Pancreas (tissue), 10 donors: ENCODE results near the gene UBQLN4. TPM values are rescaled to one million over a fixed set of nuclear protein-coding genes. Genes with fewer than 3 reads are reported as not detected.

Experiments
- ATAC-seq, 4 donors: fragments of 200-7000 bp; cut with Tn5 transposase; one replicate each; pipeline versions ENCODE4 v1.8.0 to v1.9.1; 2020; ENCODE audit warnings: mild to moderate bottlenecking in 4 of 4, moderate library complexity in 4 of 4
- DNase-seq, 6 donors: peaks; one replicate each; pipeline ENCODE4 v3.0.0-alpha.2; 2020
- FAIRE-seq: peaks from 2 replicates; lab custom pipeline; 2012; peaks lifted over from hg19 to GRCh38; lab: Jason Lieb, UNC
- H3K27ac ChIP-seq, 4 donors: fragments of 200-600 bp; sonication (generic); 1 replicate in 3 of 4; 2 replicates in 1 of 4; pipeline versions ENCODE4 v1.5.0 to v1.8.0; 2020
- H3K27me3 ChIP-seq, 4 donors: fragments of 200-600 bp; one replicate each; pipeline ENCODE4 v1.8.0; 2021
- H3K36me3 ChIP-seq, 3 donors: fragments of 200-600 bp; sonication (generic) in 1 of 3; one replicate each; pipeline versions ENCODE4 v1.5.0 to v1.8.0; 2020 to 2021
- H3K4me1 ChIP-seq, 3 donors: fragments of 200-600 bp; one replicate each; pipeline ENCODE4 v1.8.0; 2021
- H3K4me3 ChIP-seq, 4 donors: fragments of 200-600 bp; sonication (generic) in 2 of 4; one replicate each; pipeline versions ENCODE4 v1.5.0 to v1.8.0; 2020 to 2021
- H3K9me3 ChIP-seq, 4 donors: fragments of 200-600 bp; one replicate each; pipeline ENCODE4 v1.8.0; 2021
- CTCF ChIP-seq, 4 donors: fragments of 200-600 bp; sonication (generic) in 3 of 4; IDR thresholded peaks; one replicate each; pipeline versions ENCODE4 v1.5.0 to v1.8.0; 2021; ENCODE audit warnings: antibody characterized with exemption in 4 of 4
- WGBS, 2 donors: extraction: QIAGEN DNeasy Blood & Tissue Kit; methylation state at CpG; one replicate each; pipeline ENCODE4 v1.1.7; 2013; 5-methylcytosine and 5-hydroxymethylcytosine counted together
- intact Hi-C, 3 donors: fragments of 100-400 bp; cut with DNase I; formaldehyde crosslinking; loops; one replicate each; pipeline versions ENCODE4 v1.11.1 to v1.14.2; 2022
- polyA plus RNA-seq, 2 donors: library from polyadenylated mRNA; stranded (reverse); fragments of 200-250 nt; gene quantifications; one replicate each; pipeline ENCODE4 v1.2.3, GENCODE V29; 2013
- total RNA-seq, 6 donors: library from RNA; stranded (reverse); fragmentation: NEBNext Ultra II Directional in 4 of 6; extraction: Animal tissue kit (Norgen Biotek cat#: 25700) in 4 of 6; gene quantifications; one replicate each; pipeline versions ENCODE4 v1.2.1 to v1.2.4, GENCODE V29; 2021 to 2023
- donor health status: healthy with polysubstance abuse.
- donor health status: DM: no; HTN: no; CAD: no; lungs with moderate emphysema.
- donor health status: DM: no; HTN: no; CAD: no.
- donor health status: control.
- donor health status: control.
- donor health status: Bipolar disorder and iron deficiency.
- donor health status: DM: yes; HTN: yes; CAD: no.
- donor health status: DM: no; HTN: no; CAD: no.
- donor health status: DM: no; HTN: no; CAD: no.
- donor health status: DM: yes; HTN: yes; CAD: no.

UBQLN4 gene
- total and polyA plus RNA-seq, 8 donors, result 14.1 to 28.2 (median 18.4) TPM

GRCh38 chr1:156070548-156070947 is 16.9 kb upstream of the UBQLN4 start:
- TF ChIP-seq CTCF (IDR thresholded peaks at IDR 0.05), result no peak
- DNase-seq, result no peak
- Histone ChIP-seq H3K9me3 (no peaks in the 10 kb centered on the region), H3K36me3 (peaks cover 0 to 11% (median 0%) of the 10 kb centered on the region in 3 donors), H3K27ac (no peak overlapping the region), H3K4me1 (no peaks in the 10 kb centered on the region), H3K4me3 (no peak overlapping the region), H3K27me3 (no peaks in the 10 kb centered on the region)
- 57 to 65% methylated on average over 4 of the region's 4 CpGs for WGBS, 2 donors
- no peak for ATAC-seq
- intact Hi-C loops, result no loop called here
- no peak for FAIRE-seq

DNA sequence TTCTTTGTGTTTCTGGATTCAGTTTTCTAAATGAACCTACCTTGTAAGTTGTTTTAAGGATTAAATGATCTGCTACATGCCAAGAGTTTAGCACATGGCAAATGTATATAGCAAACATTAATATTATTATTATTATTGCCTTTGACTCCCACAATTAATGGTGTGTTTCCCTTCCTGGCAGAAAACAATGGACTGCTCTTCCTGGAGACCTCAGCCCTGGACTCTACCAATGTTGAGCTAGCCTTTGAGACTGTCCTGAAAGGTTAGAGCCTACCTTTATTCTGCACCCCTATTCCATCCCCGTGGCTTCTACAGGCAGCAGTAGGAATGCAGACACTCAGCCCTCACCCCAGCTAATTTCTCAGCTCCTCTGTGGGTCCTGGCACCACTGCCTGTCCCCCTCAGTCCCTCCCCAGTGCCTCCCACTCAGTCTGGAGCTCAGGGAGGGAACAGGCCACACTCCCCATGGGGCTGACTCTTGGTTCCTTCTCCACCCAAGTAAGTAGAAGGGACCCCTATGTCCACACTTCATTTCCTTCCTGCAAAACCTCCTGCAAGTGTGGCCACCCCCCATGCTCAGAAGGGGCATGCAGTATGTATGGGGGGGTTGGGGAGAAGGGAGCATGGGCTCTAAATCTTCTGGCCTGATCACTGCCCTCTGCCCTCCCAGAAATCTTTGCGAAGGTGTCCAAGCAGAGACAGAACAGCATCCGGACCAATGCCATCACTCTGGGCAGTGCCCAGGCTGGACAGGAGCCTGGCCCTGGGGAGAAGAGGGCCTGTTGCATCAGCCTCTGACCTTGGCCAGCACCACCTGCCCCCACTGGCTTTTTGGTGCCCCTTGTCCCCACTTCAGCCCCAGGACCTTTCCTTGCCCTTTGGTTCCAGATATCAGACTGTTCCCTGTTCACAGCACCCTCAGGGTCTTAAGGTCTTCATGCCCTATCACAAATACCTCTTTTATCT is 16.2 kb upstream of the UBQLN4 start:
- no peak for DNase-seq
- WGBS, 2 donors, result 84 to 85% methylated on average over 3 of the region's 3 CpGs
- no peak overlapping the region for H3K27ac ChIP-seq
- no peak for FAIRE-seq
- no peak for ATAC-seq
- intact Hi-C loops, result no loop called here
- H3K36me3 ChIP-seq, result peaks cover 0 to 11% (median 0%) of the 10 kb centered on the region in 3 donors
- no peaks in the 10 kb centered on the region for H3K4me1 ChIP-seq
- H3K27me3 ChIP-seq, result no peaks in the 10 kb centered on the region
- no peak for TF ChIP-seq CTCF (IDR thresholded peaks at IDR 0.05)
- H3K4me3 ChIP-seq, result no peak overlapping the region
- H3K9me3 ChIP-seq, result no peaks in the 10 kb centered on the region

GRCh38 chr1:156067262-156067661 is 13.7 kb upstream of the UBQLN4 start:
- no peak overlapping the region for H3K27ac ChIP-seq
- H3K27me3 ChIP-seq, result no peaks in the 10 kb centered on the region
- H3K36me3 ChIP-seq, result peaks cover 0 to 11% (median 0%) of the 10 kb centered on the region in 3 donors
- FAIRE-seq (no peak), ATAC-seq (no peak), DNase-seq (no peak)
- 84 to 90% methylated on average over 2 of the region's 2 CpGs for WGBS, 2 donors
- intact Hi-C loops, result no loop called here
- no peak for TF ChIP-seq CTCF (IDR thresholded peaks at IDR 0.05)
- no peaks in the 10 kb centered on the region for H3K4me1 ChIP-seq
- H3K9me3 ChIP-seq, result no peaks in the 10 kb centered on the region
- no peak overlapping the region for H3K4me3 ChIP-seq

- WGBS, 2 donors, result 81 to 84% methylated on average over 16 of the region's 16 CpGs
Measured at GRCh38 chr1:156065871-156066270, 12.3 kb upstream of the UBQLN4 start.

More at GRCh38 chr1:156065871-156066270, 12.3 kb upstream of the UBQLN4 start:
- Histone ChIP-seq H3K9me3 (no peaks in the 10 kb centered on the region), H3K36me3 (peaks cover 0 to 11% (median 0%) of the 10 kb centered on the region in 3 donors), H3K4me3 (no peak overlapping the region), H3K27me3 (no peaks in the 10 kb centered on the region), H3K4me1 (no peaks in the 10 kb centered on the region), H3K27ac (no peak overlapping the region)
- DNase-seq, result no peak
- ATAC-seq, result no peak
- intact Hi-C loops, result no loop called here
- no peak for TF ChIP-seq CTCF (IDR thresholded peaks at IDR 0.05)
- no peak for FAIRE-seq
